K562 (cell line): Measurements from ENCODE around the gene F13A1. TPM values are rescaled to one million over a fixed set of nuclear protein-coding genes. Genes with fewer than 3 reads are reported as not detected.

Experiments
- ESRRA ChIP-seq: fragments of 450-650 bp; IDR thresholded peaks from 2 replicates; pipeline ENCODE4 v1.6.1; 2014; ENCODE audit warnings: low read depth, mild to moderate bottlenecking, moderate library complexity, borderline replicate concordance
- ESRRB ChIP-seq: fragments of 250-450 bp; sonication (Bioruptor Pico); IDR thresholded peaks from 2 replicates; pipeline ENCODE4 v1.5.0; 2020; ENCODE audit warnings: mild to moderate bottlenecking, moderate library complexity, borderline replicate concordance
- PRPF4 ChIP-seq: fragments of 200-400 bp; formaldehyde crosslinking; IDR thresholded peaks from one replicate; pipeline ENCODE4 v1.6.1; 2017; ENCODE audit warnings: low read length, low read depth, mild to moderate bottlenecking; ENCODE audit not compliant: insufficient read depth, poor library complexity, severe bottlenecking
- TFAM ChIP-seq: fragments of 250-450 bp; sonication (Bioruptor Pico); conservative IDR thresholded peaks from 2 replicates; pipeline ENCODE4 v1.5.0; 2021; ENCODE audit warnings: mild to moderate bottlenecking, moderate library complexity
- polyA plus RNA-seq, 8 experiments: library from polyadenylated mRNA; depleted of rRNA in 4 of 8; stranded (reverse) in 5 of 8; unstranded in 3 of 8; fragments of >200 nt; fragmentation: Nextera tagmentation in 2 of 8; fragmentation: Illumina TruSeq in 1 of 8; extraction: Ambion mirVana in 2 of 8; extraction: Trizol in 1 of 8; gene quantifications; 2 replicates each; pipeline versions ENCODE4 v1.2.1 to v1.2.3, GENCODE V29; 2011 to 2014; ENCODE audit warnings: inconsistent platforms in 1 of 8, missing spikeins in 1 of 8
- total RNA-seq, 7 experiments: library from RNA; depleted of rRNA in 6 of 7; stranded (reverse); fragments of >200 nt in 6 of 7; fragmentation: Illumina TruSeq in 2 of 7; extraction: Trizol in 2 of 7; gene quantifications; 2 replicates each; pipeline versions ENCODE4 v1.2.1 to v1.2.3, GENCODE V29; 2011 to 2021; ENCODE audit warnings: low replicate concordance in 1 of 7
- TF ChIP-seq, protein P1 (sequence below), 2 experiments: fragments of 450-650 bp; IDR thresholded peaks; 2 replicates each; pipeline ENCODE4 v1.6.1; 2016; ENCODE audit warnings: mild to moderate bottlenecking in 2 of 2, borderline replicate concordance in 1 of 2, low read depth in 1 of 2, moderate library complexity in 1 of 2

F13A1 gene
- total and polyA plus RNA-seq, 9 of the 15 experiments (the other 6 are each of a cell fraction or from before 2014, with no cell fraction given): 0.33 TPM; not detected in 8

- TF ChIP-seq PRPF4 (no peak), ESRRB (CRISPR knock-in tag) (no peak), ESRRA (no peak), TFAM (CRISPR knock-in tag) (no peak)
- TF ChIP-seq, protein P1, sequence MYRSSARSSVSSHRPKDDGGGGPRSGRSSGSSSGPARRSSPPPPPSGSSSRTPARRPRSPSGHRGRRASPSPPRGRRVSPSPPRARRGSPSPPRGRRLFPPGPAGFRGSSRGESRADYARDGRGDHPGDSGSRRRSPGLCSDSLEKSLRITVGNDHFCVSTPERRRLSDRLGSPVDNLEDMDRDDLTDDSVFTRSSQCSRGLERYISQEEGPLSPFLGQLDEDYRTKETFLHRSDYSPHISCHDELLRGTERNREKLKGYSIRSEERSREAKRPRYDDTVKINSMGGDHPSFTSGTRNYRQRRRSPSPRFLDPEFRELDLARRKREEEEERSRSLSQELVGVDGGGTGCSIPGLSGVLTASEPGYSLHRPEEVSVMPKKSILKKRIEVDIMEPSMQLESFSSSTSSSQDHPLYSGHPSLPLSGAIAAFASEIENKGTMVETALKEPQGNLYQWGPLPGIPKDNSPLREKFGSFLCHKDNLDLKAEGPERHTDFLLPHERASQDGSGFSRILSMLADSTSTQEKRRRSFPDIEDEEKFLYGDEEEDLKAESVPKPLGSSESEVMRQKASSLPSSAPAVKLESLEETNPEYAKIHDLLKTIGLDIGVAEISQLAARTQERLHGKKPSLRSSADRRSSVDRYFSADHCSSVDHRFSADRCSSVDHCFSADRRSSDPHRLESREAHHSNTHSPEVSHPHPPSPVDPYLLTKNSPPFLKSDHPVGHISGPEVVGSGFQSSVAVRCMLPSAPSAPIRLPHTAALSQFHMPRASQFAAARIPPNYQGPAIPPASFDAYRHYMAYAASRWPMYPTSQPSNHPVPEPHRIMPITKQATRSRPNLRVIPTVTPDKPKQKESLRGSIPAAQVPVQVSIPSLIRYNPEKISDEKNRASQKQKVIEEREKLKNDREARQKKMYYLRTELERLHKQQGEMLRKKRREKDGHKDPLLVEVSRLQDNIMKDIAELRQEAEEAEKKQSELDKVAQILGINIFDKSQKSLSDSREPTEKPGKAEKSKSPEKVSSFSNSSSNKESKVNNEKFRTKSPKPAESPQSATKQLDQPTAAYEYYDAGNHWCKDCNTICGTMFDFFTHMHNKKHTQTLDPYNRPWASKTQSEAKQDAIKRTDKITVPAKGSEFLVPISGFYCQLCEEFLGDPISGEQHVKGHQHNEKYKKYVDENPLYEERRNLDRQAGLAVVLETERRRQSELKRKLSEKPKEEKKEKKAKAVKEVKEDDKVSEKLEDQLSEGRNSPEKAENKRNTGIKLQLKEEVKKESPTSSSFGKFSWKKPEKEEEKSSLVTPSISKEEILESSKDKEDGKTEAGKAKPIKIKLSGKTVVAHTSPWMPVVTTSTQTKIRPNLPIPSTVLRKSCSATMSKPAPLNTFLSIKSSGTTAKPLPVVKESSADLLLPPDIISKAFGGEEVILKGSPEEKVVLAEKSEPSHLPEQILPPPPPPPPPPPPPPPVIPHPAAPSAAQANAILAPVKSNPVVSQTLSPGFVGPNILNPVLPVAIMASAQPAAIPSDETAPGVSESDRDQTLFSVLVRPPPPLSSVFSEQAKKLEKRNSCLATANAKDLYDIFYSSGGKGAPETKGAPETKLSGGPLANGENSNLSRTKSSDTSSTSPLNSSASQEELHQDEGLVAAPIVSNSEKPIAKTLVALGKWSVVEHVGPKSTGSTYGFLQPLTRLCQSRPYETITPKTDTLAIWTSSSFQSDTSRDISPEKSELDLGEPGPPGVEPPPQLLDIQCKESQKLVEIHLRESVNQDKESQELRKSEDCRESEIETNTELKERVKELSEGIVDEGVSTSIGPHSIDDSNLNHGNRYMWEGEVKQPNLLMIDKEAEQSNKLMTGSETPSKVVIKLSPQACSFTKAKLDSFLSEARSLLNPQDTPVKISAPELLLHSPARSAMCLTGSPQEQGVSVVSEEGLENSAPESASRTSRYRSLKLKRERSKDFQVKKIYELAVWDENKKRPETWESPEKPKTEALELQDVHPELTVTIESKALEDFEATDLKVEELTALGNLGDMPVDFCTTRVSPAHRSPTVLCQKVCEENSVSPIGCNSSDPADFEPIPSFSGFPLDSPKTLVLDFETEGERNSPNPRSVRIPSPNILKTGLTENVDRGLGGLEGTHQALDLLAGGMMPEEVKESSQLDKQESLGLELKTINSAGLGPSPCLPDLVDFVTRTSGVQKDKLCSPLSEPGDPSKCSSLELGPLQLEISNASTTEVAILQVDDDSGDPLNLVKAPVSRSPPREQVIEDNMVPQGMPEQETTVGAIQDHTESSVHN (IDR thresholded peaks at IDR 0.05; ENCODE audit: borderline replicate concordance in 1 of 2, low read depth in 1 of 2): no peak
These were observed 36.1 kb downstream of the F13A1 start (continued) for GRCh38 chr6:6284221-6284966.
